Islet precursor cell (in vitro differentiated cells): Measurements from ENCODE around the gene CCDC78.
A peak's percentile ranks its signal among the peaks of the same experiment; 100 is the strongest.
"Not testable (repeated sequence)": the region's sequence is repeated elsewhere in the genome, so short reads cannot be mapped to it uniquely, and the experiment has no call there.

ENCODE experiments used
- DNase-seq: peaks from one replicate; pipeline ENCODE4 v3.0.0-alpha.2; 2018

The CCDC78 gene

DNA sequence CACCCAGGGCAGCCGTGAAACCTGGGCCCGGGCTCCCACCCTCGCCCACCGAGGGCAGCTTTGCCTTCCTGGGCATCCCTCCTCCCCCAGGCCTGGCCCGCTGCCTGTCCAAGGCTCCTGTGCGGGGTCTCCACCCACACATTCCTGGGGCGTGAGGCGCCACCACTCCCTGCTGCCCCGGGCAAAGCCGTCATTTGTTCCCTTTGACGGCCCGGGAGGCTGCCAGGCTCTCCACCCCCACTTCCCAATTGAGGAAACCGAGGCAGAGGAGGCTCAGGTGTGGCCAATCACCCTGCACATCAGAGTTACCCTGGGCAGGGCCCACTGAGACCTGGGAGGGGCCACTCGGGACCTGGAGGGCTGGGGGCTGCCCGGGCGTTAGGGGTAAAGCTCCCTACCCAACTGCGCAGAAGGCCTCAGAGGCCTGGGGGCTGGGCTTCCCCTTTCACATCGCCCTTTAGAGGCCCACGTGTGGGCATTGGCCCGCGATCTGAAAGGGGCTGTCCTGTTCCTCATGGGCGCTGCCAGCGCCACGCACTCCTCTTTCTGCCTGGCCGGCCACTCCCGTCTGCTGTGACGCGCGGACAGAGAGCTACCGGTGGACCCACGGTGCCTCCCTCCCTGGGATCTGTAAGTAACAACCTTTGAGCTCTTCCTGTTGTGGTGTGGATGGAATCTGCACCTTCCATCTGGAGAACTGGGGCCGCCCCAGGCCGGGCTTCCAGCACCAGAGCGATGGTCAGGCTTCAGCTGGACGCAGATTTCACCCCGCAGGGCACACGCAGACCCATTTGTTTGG lies 34.5 kb upstream of the CCDC78 start, which contains the start of gene MSLN:
TSS of gene MSLN (plus strand) at position 190 of the 799 bp plus-strand sequence. CDS start 1,947 bp downstream, outside the sequence.
- no peak for DNase-seq

- DNase-seq, result no peak
Measured at GRCh38 chr16:760065-760464, 33.8 kb upstream of the CCDC78 start.

DNA sequence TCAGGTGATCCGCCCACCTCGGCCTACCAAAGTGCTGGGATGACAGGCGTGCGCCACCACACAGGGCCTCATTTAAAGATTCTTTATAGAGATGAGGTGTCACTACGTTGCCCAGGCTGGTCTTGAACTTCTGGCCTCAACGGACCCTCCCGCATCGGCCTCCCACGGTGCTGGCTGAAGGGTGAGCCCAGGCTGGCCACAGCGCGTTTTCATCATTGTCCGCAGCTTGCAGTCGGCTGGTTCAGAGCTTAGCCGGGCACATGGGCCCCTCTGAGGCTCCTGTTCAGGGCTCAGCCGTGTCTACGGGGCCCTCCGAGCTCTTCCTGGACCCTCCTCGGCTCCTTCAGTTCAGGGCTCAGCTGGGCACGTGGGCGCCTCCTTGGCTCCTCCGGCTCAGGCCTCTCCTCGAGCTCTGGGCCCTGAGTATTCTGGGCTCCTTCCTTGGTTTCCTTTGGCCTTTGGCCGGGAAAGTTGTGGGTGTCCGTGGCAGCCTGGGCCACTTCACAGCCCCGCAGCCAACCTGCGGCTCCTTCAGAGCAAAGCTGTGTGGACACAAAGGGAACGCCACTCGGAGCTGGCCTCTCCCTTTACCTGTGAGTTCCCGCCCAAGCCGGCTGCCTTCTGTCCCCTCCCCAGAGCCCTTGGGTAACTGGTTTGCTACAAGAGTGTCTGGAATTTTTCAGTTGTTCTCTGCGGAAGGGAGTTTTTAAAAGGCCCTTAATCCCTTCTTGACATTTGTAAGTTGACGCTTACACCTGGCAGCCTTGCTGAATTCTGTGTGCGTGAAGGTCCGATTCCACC lies 33.1 kb upstream of the CCDC78 start:
- peak; percentile 65 for DNase-seq

DNA sequence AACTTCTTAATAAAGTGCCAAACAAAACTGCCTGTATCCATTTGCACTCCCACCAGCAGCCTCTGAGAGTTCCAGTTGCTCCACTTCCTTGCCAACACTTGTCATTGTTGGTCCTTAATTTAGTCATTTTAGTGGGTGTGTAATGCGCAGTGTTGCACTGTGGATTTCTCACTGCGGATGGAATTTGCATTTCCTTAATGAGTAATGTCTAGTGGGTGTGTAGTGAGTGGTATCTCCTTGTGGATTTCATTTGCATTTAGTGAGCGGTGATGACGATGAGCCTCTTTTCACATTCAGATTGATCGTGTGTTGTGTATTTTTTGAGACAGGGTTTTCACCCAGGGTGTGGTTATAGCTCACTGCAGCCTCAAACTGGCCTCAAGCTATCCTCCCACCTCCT lies 30.2 kb upstream of the CCDC78 start:
- DNase-seq, result no peak

GRCh38 chr16:754656-755055 lies 28.4 kb upstream of the CCDC78 start:
- DNase-seq, result no peak

GRCh38 chr16:754121-754607 lies 27.9 kb upstream of the CCDC78 start:
- DNase-seq, result not testable (repeated sequence)

GRCh38 chr16:752007-752312 lies 25.7 kb upstream of the CCDC78 start:
- no peak for DNase-seq

DNA sequence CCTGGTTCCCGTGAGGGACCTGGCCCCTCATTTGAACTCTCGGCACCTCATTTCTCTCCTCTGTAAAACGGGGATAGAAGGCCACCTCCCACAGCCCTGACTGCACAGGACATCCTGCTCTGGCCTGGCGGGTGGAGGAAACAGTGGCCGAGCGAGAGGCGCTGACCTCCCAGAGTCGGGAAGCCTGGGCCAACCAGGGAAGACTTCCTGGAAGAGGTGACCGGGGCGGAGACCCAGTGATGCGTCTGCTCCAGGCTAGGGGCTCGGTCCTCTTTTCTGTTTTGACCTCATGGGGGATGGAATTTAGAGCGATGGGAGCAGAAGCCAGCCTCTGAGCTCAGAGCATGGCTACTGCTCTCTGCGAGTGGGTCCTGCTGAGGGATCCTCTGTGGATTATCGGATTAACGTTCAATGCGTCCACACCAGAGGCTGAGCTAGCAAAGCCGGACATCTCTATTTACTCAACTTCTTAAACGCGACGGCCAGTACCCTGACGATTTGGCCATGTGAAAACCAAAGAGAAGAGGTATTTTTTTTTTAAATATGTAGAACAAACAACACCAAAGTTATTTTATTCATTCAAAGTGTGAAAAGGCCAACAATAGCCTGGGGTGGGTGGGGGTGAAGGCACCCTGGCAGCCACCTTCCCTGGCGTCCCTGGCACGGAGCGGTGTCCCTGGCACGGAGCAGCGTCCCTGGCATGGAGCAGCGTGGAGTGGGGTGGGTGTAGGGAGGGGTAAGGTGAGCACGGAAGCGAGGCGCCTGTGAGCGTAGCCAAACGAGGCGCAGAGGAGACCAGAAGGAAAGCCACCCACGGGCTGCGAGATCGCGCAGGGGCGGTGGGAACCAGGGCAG lies 25.1 kb upstream of the CCDC78 start:
- no peak for DNase-seq

DNA sequence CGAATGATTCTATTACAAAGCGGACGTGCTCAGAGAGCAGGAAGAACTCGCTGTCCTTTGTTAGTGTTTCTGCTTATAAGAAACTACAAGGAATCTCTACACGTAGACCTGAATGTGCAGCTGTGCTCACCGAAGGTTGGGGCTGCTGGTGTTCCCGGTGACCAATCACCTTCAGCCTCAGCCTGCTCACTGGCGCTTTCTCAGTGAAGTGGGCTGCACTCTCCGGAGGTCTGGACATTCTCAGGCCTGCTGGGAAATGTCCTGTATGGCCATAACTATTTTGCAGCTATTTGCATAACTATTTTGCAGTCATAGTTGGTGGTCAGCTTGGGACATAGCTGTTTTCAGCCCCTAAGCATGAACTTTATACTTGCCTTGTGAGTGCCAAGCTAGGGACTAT lies 24.2 kb upstream of the CCDC78 start:
- DNase-seq, result no peak

GRCh38 chr16:749010-749409 lies 22.8 kb upstream of the CCDC78 start:
- DNase-seq, result no peak

DNA sequence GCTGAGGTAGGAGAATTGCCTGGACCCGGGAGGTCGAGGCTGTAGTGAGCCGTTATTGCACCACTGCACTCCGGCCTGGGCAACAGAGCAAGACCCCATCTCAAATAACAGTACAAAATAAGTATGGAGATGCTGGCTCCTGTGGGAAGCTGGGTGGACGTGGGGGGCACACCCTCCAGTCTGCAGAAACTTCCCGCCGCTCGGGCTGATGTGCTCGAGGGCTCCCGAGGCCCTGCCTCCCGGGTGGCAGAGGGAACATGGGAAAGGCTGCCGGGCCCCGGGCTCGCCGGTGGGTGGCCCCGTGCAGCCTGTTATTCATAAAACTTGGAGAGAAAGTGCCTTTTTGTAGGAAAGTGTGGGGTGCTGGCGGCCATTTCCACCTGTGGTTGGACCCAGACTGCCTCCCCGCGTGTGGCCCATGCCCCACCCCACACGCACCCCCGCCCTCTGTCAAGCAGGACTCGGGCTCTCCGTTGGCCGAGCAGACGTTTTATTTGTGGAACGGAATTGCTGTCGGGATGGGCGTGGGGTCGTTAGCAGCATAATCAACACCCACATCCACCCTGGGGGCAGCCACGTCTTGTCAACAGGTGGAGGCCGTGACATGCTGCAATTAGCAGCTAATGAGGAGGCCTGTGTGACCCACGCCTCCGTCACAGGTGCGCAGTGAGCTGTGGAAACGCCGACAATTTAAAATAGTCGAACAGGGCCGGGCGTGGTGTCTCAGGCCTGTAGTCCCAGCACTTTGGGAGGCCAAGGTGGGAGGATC lies 21.9 kb upstream of the CCDC78 start:
- no peak for DNase-seq

GRCh38 chr16:746637-747036 lies 20.4 kb upstream of the CCDC78 start:
- DNase-seq, result no peak

DNA sequence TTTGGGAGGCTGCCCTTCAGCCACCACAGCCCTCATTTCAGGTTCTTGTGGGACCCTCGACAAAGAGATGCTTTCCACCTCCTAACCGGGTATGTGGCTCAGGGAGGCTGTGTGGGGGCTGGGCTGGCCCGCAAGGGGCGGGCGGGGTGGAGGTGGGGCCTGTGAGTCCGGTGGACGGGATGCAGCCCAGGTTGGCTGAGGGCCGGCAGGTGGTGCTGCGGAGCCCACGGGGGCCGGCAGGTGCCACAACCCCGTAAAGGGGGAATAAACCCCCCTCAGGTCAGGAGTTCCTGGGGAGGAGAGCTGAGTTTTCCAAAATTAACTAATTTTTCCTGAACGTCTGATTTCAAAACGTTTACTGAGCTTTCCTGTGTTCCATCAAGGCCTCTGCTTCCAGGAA lies 19.5 kb upstream of the CCDC78 start:
- DNase-seq, result peak; percentile 84

DNA sequence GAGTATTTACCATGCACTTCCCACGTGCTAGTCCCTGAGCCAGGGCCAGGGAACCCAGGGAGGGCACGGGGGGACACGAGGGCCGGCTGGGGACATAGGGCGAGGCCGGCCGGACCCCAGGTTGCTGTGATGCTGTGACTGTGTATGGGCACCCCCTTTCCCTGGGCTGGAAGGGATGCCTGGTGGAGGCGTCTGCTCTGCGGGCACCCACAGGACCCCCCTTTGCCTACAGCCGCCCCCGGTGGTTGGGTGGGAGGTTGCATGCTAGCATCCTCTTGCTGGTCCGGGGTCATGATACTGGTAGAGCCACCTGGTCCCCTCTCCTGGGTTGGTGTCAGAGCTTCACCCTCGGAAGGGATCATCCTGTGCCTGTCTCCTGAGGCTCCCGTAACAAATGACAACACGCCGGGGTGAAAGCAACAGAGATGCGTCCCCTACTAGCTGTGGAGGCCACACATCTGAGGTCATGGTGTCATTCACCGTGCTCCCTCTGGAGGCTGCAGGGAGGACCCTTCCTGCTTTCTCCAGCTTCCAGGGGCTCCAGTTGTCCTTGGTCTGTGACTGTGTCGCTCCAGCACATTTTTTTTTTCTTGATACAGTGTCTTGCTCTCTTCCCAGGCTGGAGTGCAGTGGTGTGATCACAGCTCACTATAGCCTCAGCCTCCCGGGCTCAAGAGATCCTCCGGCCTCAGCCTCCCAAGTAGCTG lies 17.7 kb upstream of the CCDC78 start:
- no peak for DNase-seq

- not testable (repeated sequence) for DNase-seq
Measured at GRCh38 chr16:742894-743293, 16.7 kb upstream of the CCDC78 start.

GRCh38 chr16:741986-742629 lies 15.9 kb upstream of the CCDC78 start:
- DNase-seq, result no peak

DNA sequence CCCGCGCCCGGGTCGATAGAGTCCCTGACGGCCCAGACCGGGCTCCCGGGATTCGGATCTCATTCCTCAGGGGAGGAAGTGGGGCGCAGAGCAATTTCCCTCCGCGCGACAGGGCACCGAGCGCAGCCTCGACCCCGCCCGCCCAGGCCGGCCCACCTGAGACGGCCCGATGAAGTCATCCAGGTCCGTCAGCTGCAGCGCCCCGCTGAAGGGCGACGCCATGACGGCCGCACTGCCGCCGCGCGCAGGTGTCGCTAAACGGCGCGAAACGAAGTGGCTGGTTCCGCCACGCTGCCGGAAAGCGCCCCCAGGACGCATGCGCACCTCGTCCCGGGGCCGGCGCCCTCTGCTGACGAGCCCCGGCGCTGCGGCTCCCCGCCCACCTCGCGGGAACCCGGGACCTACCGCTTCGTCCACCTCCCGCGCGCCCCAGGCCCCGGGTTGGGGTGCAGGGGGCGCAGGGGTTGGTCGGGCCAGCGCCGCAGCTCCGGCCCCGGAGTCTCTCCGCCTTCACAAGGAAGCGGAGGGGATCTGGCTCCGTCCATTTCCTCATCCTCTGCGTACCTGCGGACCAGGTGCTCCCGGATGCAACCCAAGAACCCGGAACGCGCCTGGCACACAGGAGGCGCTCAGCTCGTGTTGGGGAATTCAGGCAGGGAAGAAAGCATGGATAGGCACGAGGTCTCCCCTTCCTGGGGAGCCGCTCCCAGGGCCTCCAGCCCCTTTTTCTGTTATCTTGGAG lies 14.7 kb upstream of the CCDC78 start, which contains the start of gene CIAO3:
TSS of gene CIAO3 (minus strand) at position 234 of the 742 bp plus-strand sequence. CDS start at position 222, 12 bp downstream.
- DNase-seq, result peak; percentile 93

- DNase-seq, result no peak
Measured at GRCh38 chr16:740459-740763, 14.2 kb upstream of the CCDC78 start.

DNA sequence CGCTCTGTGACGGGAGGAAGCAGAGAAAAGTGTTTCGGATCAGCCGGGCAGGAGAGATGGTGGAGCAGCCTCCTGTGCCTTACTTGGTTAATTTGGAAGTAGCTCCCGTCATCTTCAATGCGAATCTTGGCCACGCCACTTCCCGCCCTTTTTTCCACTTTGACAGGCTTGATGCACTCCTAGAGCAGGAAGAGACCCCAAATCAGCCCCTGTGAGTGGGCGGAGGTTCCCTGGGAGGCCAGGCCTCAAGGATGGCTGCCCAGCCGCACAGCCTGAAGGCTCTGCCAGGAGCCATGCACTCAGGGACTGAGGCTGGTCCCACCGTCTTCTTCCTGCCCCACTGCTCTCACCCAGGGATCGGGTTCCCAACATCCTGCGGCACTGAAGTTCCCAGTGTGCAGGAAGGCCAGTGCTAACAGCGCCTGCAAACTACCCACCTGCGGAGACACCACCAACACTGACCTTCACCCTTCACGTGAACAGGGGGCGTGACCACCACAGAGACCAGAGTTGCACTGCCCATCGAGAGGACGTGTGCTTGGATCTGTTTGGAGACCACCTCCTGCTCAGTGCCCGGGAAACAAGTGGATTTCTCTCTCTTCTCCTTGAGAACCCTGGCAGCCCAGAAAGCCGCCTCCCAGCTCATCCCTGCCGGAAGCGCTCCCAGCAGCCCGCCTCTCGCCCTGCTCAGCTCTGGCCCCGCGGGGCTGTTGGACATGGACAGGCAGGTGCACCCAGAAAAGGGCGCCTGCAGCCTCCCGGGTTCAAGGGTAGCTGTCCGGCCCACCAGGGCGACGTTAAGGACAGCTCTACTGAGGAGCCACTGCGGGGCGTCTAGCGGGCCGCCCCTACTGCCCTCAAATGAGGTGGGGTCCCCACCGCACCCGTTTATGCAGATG lies 13.6 kb upstream of the CCDC78 start:
- DNase-seq, result no peak
